HCT116 (cell line): ENCODE measurements around the gene MYO10. TPM values are rescaled to one million over a fixed set of nuclear protein-coding genes. Genes with fewer than 3 reads are reported as not detected.

Experiments
- ATAC-seq: fragments of 200-7000 bp; cut with Tn5 transposase; 2 replicates; pipeline ENCODE4 v1.9.1; 2020; ENCODE audit warnings: mild to moderate bottlenecking, moderate library complexity
- BruUV-seq: library from RNA; stranded (reverse); fragments of 400-500 nt; replicated peaks from 2 replicates; lab custom pipeline; 2021; lab: Mats Ljungman, UMichigan
- CTCF ChIA-PET: fragments of 300-600 bp; sonication (Branson Sonifier 250); formaldehyde crosslinking; loops from one replicate; lab custom pipeline; 2021; ENCODE audit warnings: antibody characterized with exemption; lab: Charles Lee
- POLR2A ChIA-PET: fragments of 300-600, 350-600 bp; sonication (Branson Sonifier 250); formaldehyde crosslinking; loops from one replicate; lab custom pipeline; 2021; ENCODE audit warnings: antibody characterized with exemption; lab: Charles Lee
- RAD21 ChIA-PET, 2 experiments: fragments of 300-600 bp; sonication (Branson Sonifier 250); formaldehyde crosslinking; loops; one replicate each; lab custom pipeline; 2023; ENCODE audit warnings: low total read pairs in 2 of 2; ENCODE audit not compliant: uncharacterized antibody in 2 of 2, unreplicated experiment in 2 of 2, low non-redundant PET in 1 of 2; lab: Charles Lee
- DNase-seq: peaks from one replicate; pipeline ENCODE4 v3.0.0-alpha.2; 2010; ENCODE audit warnings: low read depth, low spot score
- H2AFZ ChIP-seq: fragments of 200-600 bp; shearing (Covaris generic), sonication (generic); 2 replicates; pipeline ENCODE4 v1.6.1; 2017; ENCODE audit warnings: low read depth, mixed run types, mixed read lengths, antibody characterized with exemption, low read length; ENCODE audit not compliant: poor library complexity, severe bottlenecking
- H3K27ac ChIP-seq: 2 replicates; pipeline ENCODE4 v1.5.1; 2012; ENCODE audit warnings: low read depth, low read length
- H3K27me3 ChIP-seq: fragments of 200-600 bp; sonication (generic); 2 replicates; pipeline ENCODE4 v1.6.1; 2016; ENCODE audit warnings: mixed run types, low read length, mixed read lengths; ENCODE audit not compliant: insufficient read depth
- H3K36me3 ChIP-seq, 2 experiments: fragments of 200-500 bp in 1 of 2; fragments of 200-600 bp in 1 of 2; sonication (Bioruptor generic) in 1 of 2; sonication (generic) in 1 of 2; 2 replicates each; pipeline versions ENCODE4 v1.5.1 to v1.6.1; 2014 to 2016; ENCODE audit warnings: low read length in 2 of 2, inconsistent platforms in 1 of 2, mixed read lengths in 1 of 2, mixed run types in 1 of 2; ENCODE audit not compliant: insufficient read depth in 2 of 2, control insufficient read depth in 1 of 2
- H3K4me1 ChIP-seq, 2 experiments: fragments of 200-600 bp in 1 of 2; sonication (generic) in 1 of 2; 2 replicates each; pipeline versions ENCODE4 v1.5.1 to v1.6.1; 2012 to 2017; ENCODE audit warnings: low read length in 2 of 2, inconsistent platforms in 1 of 2, mild to moderate bottlenecking in 1 of 2, mixed read lengths in 1 of 2, mixed run types in 1 of 2, moderate library complexity in 1 of 2; ENCODE audit not compliant: insufficient read depth in 2 of 2, control insufficient read depth in 1 of 2
- H3K4me2 ChIP-seq: fragments of 200-600 bp; sonication (generic); 2 replicates; pipeline ENCODE4 v1.6.1; 2017; ENCODE audit warnings: mixed run types, low read length, mixed read lengths
- H3K4me3 ChIP-seq, 2 experiments: fragments of 200-600 bp in 1 of 2; sonication (generic) in 1 of 2; replicated peaks in 1 of 2; 2 replicates each; pipeline ENCODE4 v1.5.1; 2011 to 2016; ENCODE audit warnings: low read length in 2 of 2, control low read depth in 1 of 2, low read depth in 1 of 2, mild to moderate bottlenecking in 1 of 2, mixed read lengths in 1 of 2, mixed run types in 1 of 2
- H3K79me2 ChIP-seq: fragments of 200-600 bp; sonication (generic); 2 replicates; pipeline ENCODE4 v1.6.1; 2017; ENCODE audit warnings: mild to moderate bottlenecking, mixed run types, low read length, moderate library complexity, mixed read lengths; ENCODE audit not compliant: insufficient read depth
- H3K9ac ChIP-seq: fragments of 200-600 bp; sonication (generic); 2 replicates; pipeline ENCODE4 v1.6.1; 2016; ENCODE audit warnings: low read length, mixed read lengths
- H3K9me2 ChIP-seq: fragments of 200-600 bp; sonication (generic), shearing (Covaris generic); 2 replicates; pipeline ENCODE4 v1.6.1; 2017; ENCODE audit warnings: mixed run types, mild to moderate bottlenecking, moderate library complexity; ENCODE audit not compliant: insufficient read depth
- H3K9me3 ChIP-seq, 2 experiments: fragments of 200-500 bp in 1 of 2; fragments of 200-600 bp in 1 of 2; sonication (Bioruptor generic) in 1 of 2; sonication (generic) in 1 of 2; 2 replicates each; pipeline ENCODE4 v1.6.1; 2014 to 2017; ENCODE audit warnings: low read length in 2 of 2, mixed read lengths in 2 of 2, inconsistent platforms in 1 of 2, low read depth in 1 of 2, mild to moderate bottlenecking in 1 of 2, mixed run types in 1 of 2, moderate library complexity in 1 of 2; ENCODE audit not compliant: control insufficient read depth in 1 of 2, insufficient read depth in 1 of 2
- H4K20me1 ChIP-seq: fragments of 200-600 bp; sonication (generic), shearing (Covaris generic); 2 replicates; pipeline ENCODE4 v1.6.1; 2017; ENCODE audit warnings: mixed run types, mild to moderate bottlenecking, moderate library complexity; ENCODE audit not compliant: insufficient read depth
- CBX3 ChIP-seq: IDR thresholded peaks from 2 replicates; pipeline ENCODE4 v1.6.1; 2012; ENCODE audit warnings: low read depth
- CEBPB ChIP-seq: IDR thresholded peaks from 2 replicates; pipeline ENCODE4 v1.6.1; 2012; ENCODE audit warnings: low read depth
- ELF1 ChIP-seq: IDR thresholded peaks from 2 replicates; pipeline ENCODE4 v1.6.1; 2012; ENCODE audit warnings: low read depth, borderline replicate concordance
- EZH2phosphoT487 ChIP-seq: fragments of 200-600 bp; IDR thresholded peaks from 2 replicates; pipeline ENCODE4 v1.6.1; 2018; ENCODE audit warnings: antibody characterized with exemption, borderline replicate concordance
- FOSL1 ChIP-seq: IDR thresholded peaks from 2 replicates; pipeline ENCODE4 v1.6.1; 2012; ENCODE audit warnings: low read depth
- JUND ChIP-seq: IDR thresholded peaks from 2 replicates; pipeline ENCODE4 v1.6.1; 2012
- RAD21 ChIP-seq: IDR thresholded peaks from 2 replicates; pipeline ENCODE4 v1.6.1; 2012; ENCODE audit warnings: low read depth, mild to moderate bottlenecking
- SIN3A ChIP-seq: IDR thresholded peaks from 2 replicates; pipeline ENCODE4 v1.6.1; 2012; ENCODE audit warnings: low read depth
- SP1 ChIP-seq: IDR thresholded peaks from 2 replicates; pipeline ENCODE4 v1.6.1; 2012; ENCODE audit warnings: low read depth
- SRF ChIP-seq: IDR thresholded peaks from 2 replicates; pipeline ENCODE4 v1.6.1; 2012; ENCODE audit warnings: low read depth
- TCF7L2 ChIP-seq: IDR thresholded peaks from 2 replicates; pipeline ENCODE4 v1.7.0; 2011; ENCODE audit warnings: borderline replicate concordance, inconsistent platforms; ENCODE audit not compliant: insufficient read depth, insufficient read length; ENCODE audit errors: extremely low read depth
- YY1 ChIP-seq: IDR thresholded peaks from 2 replicates; pipeline ENCODE4 v1.6.1; 2011; ENCODE audit warnings: low read length, low read depth, moderate library complexity, mild to moderate bottlenecking; ENCODE audit not compliant: insufficient replicate concordance; ENCODE audit errors: extremely low read depth
- ZFX ChIP-seq: fragments of 450-650 bp; IDR thresholded peaks from 2 replicates; pipeline ENCODE4 v1.6.1; 2017
- ZNF274 ChIP-seq: fragments of 200-500 bp; sonication (Bioruptor generic); IDR thresholded peaks from 2 replicates; pipeline ENCODE4 v1.6.1; 2014; ENCODE audit warnings: mild to moderate bottlenecking, low read depth, low read length, inconsistent platforms
- intact Hi-C: fragments of 100-400 bp; cut with micrococcal nuclease; formaldehyde crosslinking; loops from 2 replicates; pipeline ENCODE4 v1.10.0; 2022
- total RNA-seq: library from RNA; stranded (reverse); gene quantifications from one replicate; pipeline ENCODE4 v1.2.1, GENCODE V29; 2021; ENCODE audit not compliant: unreplicated experiment

Gene MYO10
- total RNA-seq, 1 experiment from 2014 or later, result 34.9 TPM

- H3K27ac ChIP-seq, result no peak overlapping the region
- H3K4me2 ChIP-seq, result no peak overlapping the region
- CTCF ChIA-PET, result no interaction called here
- H4K20me1 ChIP-seq, result peaks cover 4% of the 10 kb centered on the region; the same call in 1 of the 2 replicates
- RAD21 ChIA-PET, result no interaction called here
- no peaks in the 10 kb centered on the region for H3K9me3 ChIP-seq
- no peaks in the 10 kb centered on the region for H3K36me3 ChIP-seq
- no peak overlapping the region for H3K4me3 ChIP-seq
- TF ChIP-seq FOSL1 (no peak), ZNF274 (no peak), ELF1 (no peak), CBX3 (no peak), SIN3A (no peak), CEBPB (no peak), RAD21 (no peak), YY1 (no peak), ZFX (no peak), TCF7L2 (no peak), EZH2phosphoT487 (no peak), SP1 (no peak), JUND (no peak), SRF (no peak)
- BruUV-seq, result no TSS peak
- no peaks in the 10 kb centered on the region for H3K4me1 ChIP-seq
- no peak for ATAC-seq
- intact Hi-C loops, result no loop called here
- H3K79me2 ChIP-seq, result peaks cover 46% of the 10 kb centered on the region
- POLR2A ChIA-PET, result no interaction called here
- H2AFZ ChIP-seq, result no peak overlapping the region
- H3K27me3 ChIP-seq, result no peaks in the 10 kb centered on the region
- H3K9ac ChIP-seq, result no peak overlapping the region
- DNase-seq, result no peak
- H3K9me2 ChIP-seq, result no peaks in the 10 kb centered on the region
These were observed 108.3 kb downstream of the MYO10 start for GRCh38 chr5:16827755-16828154.
